NCI-H510A (cell line): ENCODE results near the gene LRRN3.

Source experiments
- DNase-seq: peaks from one replicate; lab custom pipeline; 2025; lab: John Stamatoyannopoulos, UW

The LRRN3 gene

GRCh38 chr7:111080495-111081105 is 10.3 kb upstream of the LRRN3 start:
- no peak for DNase-seq

- no peak for DNase-seq
Measured at GRCh38 chr7:111081546-111082267, 9.2 kb upstream of the LRRN3 start.

GRCh38 chr7:111082351-111082750 is 8.6 kb upstream of the LRRN3 start:
- DNase-seq, result no peak

- DNase-seq, result no peak
Measured at GRCh38 chr7:111083413-111083812, 7.5 kb upstream of the LRRN3 start.

DNA sequence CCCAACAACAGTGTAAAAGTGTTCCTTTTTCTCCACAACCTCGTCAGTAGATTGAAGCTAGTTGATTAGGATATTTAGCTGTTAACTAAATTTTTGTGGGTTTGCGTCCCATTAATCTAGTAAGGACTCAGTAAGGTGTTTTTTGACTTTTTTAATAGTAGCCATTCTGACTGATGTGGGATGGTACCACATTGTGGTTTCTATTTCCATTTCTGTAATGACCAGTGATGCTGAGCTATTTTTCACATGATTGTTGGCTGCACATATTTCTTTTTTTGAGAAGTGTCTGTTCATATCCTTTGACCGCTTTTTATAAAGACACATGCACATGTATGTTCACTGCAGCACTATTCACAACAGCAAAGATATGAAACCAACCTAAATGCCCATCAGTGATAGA is 5.6 kb upstream of the LRRN3 start:
- no peak for DNase-seq

DNA sequence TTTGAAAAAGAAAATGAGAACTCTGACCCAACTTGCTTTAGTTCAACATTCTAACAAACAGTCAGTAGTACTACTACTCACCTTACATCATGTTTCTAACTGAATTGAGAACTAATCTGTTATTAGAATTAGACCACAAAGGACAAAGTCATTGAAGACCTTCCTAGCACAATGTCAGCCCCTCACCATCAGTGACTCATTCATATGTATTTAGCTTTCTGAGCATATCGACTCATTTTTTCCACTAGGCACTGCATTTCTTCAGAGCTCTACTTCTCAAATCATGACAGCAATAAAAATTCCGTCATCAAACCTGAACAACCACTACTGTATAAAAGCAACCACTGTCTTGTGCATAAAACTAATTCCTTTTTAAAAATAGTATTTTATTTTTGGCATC is 4.4 kb upstream of the LRRN3 start:
- no peak for DNase-seq

DNA sequence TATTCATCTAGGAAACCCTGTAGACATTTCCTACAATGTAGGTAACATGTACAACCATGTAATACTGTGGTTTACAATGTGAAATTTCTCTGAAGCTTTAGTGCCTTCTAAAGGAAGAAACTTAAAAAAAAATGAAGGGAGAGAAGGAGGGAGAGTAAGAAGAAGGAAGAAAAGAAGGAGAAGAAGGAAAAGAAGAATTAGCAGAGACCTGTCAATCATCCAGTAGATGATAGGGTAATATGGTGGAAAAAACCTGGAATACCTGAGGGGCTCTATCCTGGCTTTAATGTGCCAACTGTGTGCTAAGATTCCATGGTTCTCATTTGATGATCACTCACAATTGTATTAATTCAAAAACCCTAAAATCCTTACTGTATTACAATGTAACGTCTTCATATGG is 2.6 kb upstream of the LRRN3 start:
- no peak for DNase-seq

DNA sequence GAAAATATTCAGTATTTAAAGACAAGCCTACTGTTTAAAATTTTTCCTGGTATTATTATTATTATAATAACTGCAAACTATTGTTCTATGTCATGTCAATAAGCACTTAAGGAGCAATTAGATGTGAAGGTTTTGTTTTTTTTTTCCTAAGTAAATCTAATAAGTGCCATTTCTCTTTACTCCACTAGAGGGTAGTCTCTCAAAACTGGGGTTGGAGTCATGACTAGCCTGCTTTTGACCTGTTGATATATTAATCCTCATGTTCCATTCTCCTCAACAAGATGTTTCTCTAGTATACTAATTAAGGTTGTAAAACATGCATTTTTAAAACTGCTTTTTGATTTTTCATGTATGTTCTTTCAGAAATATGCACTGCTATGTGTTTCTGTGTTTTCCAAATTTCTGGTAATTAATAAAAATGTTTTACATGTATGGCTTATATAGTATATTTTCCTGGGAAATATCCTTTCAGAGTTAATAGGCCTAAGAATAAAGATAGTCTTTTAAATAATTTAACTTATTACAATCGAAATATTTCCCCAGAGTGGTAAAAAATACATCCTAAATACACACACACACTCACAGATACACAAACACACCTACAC is 1.0 kb upstream of the LRRN3 start:
- DNase-seq, result no peak

GRCh38 chr7:111091593-111092358 is 849 bp downstream of the LRRN3 start:
- no peak for DNase-seq

- no peak for DNase-seq
Measured at GRCh38 chr7:111092406-111093236, 1.7 kb downstream of the LRRN3 start.

DNA sequence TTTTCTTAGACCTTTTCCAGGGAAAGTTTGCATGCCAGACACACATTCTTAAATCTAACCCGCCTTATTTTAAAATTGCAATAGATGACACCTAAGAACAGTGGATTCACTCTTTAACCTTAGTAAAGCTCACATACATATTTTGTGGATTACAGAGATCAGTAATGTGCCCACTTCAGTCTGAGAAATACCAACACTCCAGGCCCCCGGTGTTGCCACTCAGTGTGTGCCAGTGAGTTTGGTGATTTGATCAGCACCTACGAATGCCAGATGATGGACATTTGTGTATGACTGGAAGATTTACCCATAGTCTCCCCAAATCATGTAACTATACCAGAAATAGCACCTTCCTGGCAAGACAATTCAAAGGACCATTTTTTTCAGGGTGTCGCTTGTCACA is 2.6 kb downstream of the LRRN3 start:
- DNase-seq, result no peak

DNA sequence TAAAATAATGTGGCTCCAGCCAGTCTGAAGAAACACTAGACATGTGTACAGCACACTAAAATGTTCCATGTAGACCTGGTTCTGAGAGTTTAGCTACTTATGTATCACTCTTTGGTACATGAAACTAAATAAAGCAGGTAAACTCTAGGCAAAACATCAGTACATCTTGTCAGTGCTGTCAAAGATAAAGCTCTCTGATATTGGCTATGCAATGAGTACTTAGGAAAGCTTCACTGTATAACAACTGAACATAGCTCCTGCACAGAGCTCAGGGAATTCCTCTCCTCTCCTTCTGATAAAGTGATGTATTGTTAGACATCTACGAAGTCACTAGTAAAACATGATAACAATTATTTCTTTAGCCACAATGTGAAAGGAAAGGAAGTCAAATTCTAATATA is 3.5 kb downstream of the LRRN3 start:
- DNase-seq, result no peak

DNA sequence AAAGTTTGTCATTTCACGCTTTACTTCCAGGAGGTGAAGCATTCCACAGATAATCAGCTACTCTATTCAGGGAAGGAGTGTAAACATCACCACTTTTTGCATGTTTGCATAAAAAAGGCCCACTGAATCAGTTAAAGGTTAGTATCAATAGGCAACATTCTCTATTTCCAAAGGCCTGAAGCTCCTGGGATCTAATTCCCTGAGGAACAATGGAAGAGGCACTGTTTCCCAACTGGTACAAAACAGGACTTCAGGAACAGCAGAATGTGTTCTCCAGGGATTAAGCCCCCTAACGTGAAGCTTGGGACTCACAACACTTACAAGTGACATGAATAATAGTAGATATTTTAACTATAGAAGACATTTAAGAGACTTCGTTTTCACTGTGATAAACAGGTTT is 6.1 kb downstream of the LRRN3 start:
- DNase-seq, result no peak

- DNase-seq, result no peak
Measured at GRCh38 chr7:111098011-111098925, 7.3 kb downstream of the LRRN3 start.

GRCh38 chr7:111098926-111099250 is 8.0 kb downstream of the LRRN3 start:
- no peak for DNase-seq

DNA sequence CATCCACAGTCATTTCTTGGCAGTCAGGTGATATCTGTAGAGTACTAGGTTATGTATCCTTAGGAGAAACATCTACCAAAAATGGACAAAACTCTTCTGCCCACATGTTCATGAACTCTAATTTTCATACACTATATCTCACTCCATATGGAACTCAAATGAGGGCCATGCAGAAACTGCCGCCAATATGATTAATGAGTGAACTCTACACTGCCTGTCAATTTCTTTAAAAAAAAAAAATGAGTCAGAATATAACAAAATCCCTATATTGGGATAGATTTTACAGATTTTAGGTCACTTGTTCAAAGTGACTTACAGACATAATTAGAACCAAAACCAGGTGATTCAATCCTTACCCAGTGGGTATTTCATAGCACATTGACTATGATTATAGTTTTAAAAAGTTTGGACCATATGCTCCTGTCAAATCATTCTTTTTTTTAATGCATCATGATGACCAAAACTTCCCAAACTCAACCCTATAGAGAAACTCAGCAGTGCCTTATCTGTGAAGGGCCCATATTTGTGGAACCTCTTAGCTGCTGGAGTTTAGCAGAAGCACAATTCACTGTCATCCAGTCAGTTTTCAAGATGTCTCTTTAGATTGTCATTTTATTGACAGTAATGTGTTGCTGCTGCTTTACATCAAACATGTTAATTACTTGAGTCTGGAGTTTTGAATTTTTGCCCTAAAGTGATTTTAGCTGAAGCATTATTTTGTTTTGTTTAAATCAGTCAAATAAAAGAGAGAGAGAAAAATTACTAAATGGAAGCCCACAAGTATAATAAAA is 11.1 kb downstream of the LRRN3 start:
- DNase-seq, result no peak

DNA sequence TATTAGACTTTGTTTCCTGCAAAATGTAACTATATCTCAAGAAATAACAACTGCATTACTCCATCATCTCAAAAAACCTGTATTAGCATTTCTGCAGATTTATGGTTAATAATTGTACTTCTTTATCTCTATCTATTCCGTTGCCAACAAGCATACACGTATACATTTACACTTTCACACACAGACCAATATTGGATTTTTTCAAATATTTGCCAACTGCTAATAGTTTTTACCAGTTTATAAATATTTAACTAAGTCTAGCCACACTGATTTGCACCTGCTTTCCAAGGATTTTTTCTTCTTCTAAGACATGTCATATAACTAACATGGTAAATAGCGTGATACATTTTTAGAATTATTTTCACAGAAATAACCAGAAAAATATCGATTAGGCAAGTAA is 12.2 kb downstream of the LRRN3 start:
- DNase-seq, result no peak

DNA sequence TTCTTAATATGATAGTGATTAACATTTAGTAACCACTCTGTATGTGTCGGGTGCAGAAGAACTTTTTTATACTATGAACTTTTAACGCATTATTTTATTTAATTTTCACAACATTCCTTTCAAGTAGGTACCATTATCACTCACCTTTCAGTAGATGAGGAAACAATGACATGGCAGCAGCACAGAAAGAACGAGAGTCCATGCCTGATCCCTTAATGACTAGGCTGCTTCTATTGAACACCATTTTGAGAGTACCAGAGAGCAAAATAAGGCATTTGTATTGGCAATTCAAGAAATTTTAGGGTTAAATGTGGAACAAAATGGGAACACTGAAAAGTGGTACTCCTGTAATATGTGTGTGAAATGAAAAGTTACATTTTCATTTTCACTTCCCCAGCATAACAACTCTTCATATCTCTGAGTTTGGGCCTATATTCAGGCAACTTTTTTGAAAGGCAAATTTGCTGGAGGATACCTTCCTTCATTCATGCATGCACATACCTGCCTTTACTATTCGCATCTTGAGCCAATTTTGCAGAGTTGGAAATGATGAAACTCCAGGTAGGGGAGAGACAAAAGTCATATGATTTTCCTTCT is 12.8 kb downstream of the LRRN3 start:
- no peak for DNase-seq

DNA sequence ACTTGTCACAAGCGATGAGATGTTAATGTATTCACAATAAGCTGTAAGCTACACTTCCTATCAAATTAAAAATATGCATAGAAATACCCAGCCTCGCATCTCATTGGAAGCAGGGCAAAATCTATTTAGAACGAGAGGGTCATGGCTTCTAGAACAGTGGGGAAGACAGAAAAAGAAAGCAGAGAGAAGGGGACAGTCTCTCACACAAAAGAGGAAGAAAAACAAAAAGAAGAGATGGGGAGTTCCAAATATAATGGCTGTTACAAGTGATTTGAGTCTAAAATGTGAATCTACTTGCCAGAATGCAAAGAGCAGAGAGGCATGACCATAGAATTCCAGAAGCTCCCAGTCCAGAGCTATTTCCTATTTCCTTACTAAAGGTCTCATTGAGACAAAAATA is 13.8 kb downstream of the LRRN3 start:
- DNase-seq, result no peak

GRCh38 chr7:111105269-111105668 is 14.3 kb downstream of the LRRN3 start:
- no peak for DNase-seq
